Hepatocyte (in vitro differentiated cells): ENCODE measurements around the gene CBLB.

Experiments
- EZH2 ChIP-seq: fragments of 200-600 bp; sonication (generic); IDR thresholded peaks from 2 replicates; pipeline ENCODE4 v1.6.1; 2016; ENCODE audit warnings: antibody characterized with exemption, mild to moderate bottlenecking, borderline replicate concordance
- EZH2phosphoT487 ChIP-seq: fragments of 200-600 bp; sonication (generic); IDR thresholded peaks from one replicate; pipeline ENCODE4 v1.6.1; 2018; ENCODE audit warnings: antibody characterized with exemption, mild to moderate bottlenecking, low read depth, moderate library complexity; ENCODE audit not compliant: unreplicated experiment, severe bottlenecking
- TF ChIP-seq, protein P1 (sequence below): fragments of 200-600 bp; sonication (generic); IDR thresholded peaks from 2 replicates; pipeline ENCODE4 v1.5.1; 2016; ENCODE audit warnings: antibody characterized with exemption, mild to moderate bottlenecking; ENCODE audit not compliant: poor library complexity

DNA sequence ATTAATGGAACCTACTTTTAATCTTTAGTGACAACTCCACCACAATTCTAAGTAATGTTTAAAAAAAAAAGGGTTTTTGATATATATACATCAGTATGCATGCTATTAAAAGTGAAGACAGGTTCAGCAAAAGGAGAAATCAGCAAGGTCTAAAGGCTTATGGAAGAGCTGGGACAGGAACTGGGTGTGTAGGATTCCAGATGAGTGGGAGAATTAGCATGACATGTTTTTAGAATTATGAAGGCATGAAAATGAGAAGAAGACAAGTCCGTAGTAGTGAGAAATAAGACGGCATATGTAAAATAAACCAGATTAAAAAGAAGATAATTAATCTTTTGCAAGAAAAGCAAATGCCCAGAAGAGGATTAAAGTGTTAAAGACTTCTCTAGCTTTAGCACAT is 52.0 kb downstream of the CBLB start:
- TF ChIP-seq EZH2phosphoT487, result no peak
- TF ChIP-seq, protein P1, sequence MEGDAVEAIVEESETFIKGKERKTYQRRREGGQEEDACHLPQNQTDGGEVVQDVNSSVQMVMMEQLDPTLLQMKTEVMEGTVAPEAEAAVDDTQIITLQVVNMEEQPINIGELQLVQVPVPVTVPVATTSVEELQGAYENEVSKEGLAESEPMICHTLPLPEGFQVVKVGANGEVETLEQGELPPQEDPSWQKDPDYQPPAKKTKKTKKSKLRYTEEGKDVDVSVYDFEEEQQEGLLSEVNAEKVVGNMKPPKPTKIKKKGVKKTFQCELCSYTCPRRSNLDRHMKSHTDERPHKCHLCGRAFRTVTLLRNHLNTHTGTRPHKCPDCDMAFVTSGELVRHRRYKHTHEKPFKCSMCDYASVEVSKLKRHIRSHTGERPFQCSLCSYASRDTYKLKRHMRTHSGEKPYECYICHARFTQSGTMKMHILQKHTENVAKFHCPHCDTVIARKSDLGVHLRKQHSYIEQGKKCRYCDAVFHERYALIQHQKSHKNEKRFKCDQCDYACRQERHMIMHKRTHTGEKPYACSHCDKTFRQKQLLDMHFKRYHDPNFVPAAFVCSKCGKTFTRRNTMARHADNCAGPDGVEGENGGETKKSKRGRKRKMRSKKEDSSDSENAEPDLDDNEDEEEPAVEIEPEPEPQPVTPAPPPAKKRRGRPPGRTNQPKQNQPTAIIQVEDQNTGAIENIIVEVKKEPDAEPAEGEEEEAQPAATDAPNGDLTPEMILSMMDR, result no peak
- no peak for TF ChIP-seq EZH2
